Cardiac atrium fibroblast (primary cell): ENCODE measurements around the gene P2RX5. TPM values are rescaled to one million over a fixed set of nuclear protein-coding genes. Genes with fewer than 3 reads are reported as not detected.

Experiments used
- total RNA-seq: library from RNA; depleted of rRNA; stranded (reverse); fragments of >200 nt; gene quantifications from 2 replicates; pipeline ENCODE4 v1.2.3, GENCODE V29; 2015

The P2RX5 gene
- total RNA-seq: 0.18 and 1.1 TPM in 2 replicates

GRCh38 chr17:3695723-3696411, at the start of gene P2RX5:
P2RX5 (minus strand) TSS chr17:3696155; CDS start chr17:3696005, 150 bp downstream.

GRCh38 chr17:3723556-3724377, 27.8 kb upstream of the P2RX5 start, which contains the start of gene HASPIN:
HASPIN (plus strand) TSS chr17:3723903; CDS start chr17:3723936, 33 bp downstream.

DNA sequence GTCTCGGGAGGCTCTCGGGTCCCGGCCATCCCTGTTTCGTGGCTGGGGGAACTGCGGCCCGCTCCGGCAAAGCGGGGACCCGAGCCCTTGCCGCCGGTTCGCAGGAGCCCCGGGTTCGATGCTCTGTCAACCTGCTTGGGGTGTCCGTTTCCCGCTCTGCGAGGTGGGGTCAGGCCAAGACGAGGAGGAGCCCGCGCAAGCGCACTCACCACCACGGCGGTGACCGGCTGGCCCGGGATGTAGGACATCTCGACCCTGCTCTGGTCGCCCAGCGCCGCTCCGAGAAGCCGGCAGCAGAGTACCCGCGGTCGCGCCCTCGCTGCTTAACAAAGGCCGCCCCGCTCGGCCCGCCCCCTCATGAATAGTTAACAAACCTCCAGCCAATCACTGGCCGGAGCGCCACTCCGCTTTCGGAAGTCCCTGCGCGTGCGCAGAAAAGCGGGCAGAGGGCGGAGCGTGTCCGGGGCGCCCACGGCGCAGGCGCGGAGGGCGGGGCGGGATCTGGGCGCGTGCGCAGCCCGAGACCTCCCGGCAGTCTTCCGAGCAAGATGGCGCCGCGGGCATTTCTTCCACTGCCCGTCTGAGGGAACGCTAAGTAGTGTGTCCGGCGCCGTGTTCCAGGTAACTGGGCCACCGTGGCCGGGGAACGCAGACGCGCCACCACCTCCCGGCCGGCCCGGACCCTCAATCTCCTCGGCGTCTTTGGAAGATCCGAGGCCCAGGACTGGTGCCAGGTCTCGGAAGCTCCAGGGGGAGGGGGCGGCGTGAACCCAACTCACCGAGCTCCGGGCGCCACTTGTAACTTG, 27.5 kb downstream of the P2RX5 start, which contains the start of the genes EMC6 and TAX1BP3:
Gene EMC6, plus strand, starts transcription at position 534 of the 806 bp plus-strand sequence. CDS start 335 bp downstream, outside the sequence.
Gene TAX1BP3, minus strand, starts transcription at position 300 of the 806 bp plus-strand sequence. Its CDS starts 52 bp downstream, at position 248.

DNA sequence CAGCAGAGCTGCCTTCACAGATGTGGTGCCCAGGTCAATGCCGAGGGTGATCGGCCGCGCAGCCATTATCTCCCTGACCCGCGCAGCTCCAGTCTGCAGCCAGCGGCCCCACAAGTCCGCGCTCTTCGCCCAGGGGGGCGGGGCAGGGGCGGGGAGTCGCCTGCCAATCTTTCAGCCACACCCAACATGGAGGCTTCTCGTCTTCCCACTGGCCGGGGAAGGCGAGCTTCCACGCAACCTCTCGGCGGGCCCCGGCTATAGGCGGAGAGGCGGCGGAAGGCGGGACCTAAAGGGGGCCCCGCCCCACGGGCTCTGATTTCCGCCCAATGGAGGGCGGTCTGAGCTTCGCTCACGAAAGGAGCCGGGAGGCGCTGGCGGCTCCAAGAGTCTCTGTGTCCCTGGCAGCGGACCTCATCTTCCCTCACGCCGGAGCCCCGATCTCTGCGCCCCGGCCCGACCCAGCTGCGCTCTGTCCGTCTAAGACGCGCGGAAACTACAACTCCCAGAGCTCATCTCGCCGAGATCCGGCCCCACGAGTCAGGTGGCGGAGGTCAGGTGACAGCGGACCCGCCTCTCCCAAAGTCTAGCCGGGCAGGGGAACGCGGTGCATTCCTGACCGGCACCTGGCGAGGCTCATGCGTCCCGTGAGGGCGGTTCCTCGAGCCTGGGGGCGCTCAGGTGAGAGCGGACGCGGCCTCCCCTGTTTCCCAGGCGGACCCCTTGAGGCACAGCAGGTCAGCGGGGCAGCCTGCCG, 59.6 kb downstream of the P2RX5 start, which contains the start of the genes CTNS and SHPK:
Gene CTNS, plus strand, starts transcription at position 607 of the 754 bp plus-strand sequence. CDS start 3,447 bp downstream, outside the sequence.
Gene SHPK, minus strand, starts transcription at position 97 of the 754 bp plus-strand sequence. Its CDS starts 31 bp downstream, at position 66.

Other genes starting within 250 kb of the P2RX5 start
- not detected in 2 replicates for gene SPATA22, start 224.3 kb downstream of the P2RX5 start, total RNA-seq
- 2.5 and 4.1 TPM in 2 replicates for gene ASPA, start 220.2 kb downstream of the P2RX5 start, total RNA-seq
- gene TRPV3, start 138.3 kb downstream of the P2RX5 start, total RNA-seq: 0.32 and 9.2 TPM in 2 replicates
- gene TRPV1, start 86.7 kb downstream of the P2RX5 start, total RNA-seq: 0.81 and 2.0 TPM in 2 replicates
- 7.3 and 12.1 TPM in 2 replicates for gene SHPK, start 59.9 kb downstream of the P2RX5 start, total RNA-seq
- 14.1 and 39.0 TPM in 2 replicates for gene CTNS, start 59.4 kb downstream of the P2RX5 start, total RNA-seq
- 255 and 297 TPM in 2 replicates for gene TAX1BP3, start 27.6 kb downstream of the P2RX5 start, total RNA-seq
- 19.1 and 40.1 TPM in 2 replicates for gene EMC6, start 27.3 kb downstream of the P2RX5 start, total RNA-seq
- gene HASPIN, start 27.7 kb upstream of the P2RX5 start, total RNA-seq: 1.3 and 1.5 TPM in 2 replicates
- gene ITGAE, start 105.0 kb upstream of the P2RX5 start, total RNA-seq: 31.8 and 36.3 TPM in 2 replicates
- 8.6 and 19.7 TPM in 2 replicates for gene NCBP3, start 150.1 kb upstream of the P2RX5 start, total RNA-seq
- 3.4 and 4.7 TPM in 2 replicates for gene CAMKK1, start 196.9 kb upstream of the P2RX5 start, total RNA-seq
- 0.49 and 0.90 TPM in 2 replicates for gene P2RX1, start 220.3 kb upstream of the P2RX5 start, total RNA-seq